Hematopoietic multipotent progenitor cell treated with erythropoietin and hydrocortisone succinate and interleukin-3 and kit ligand, for 6 days (in vitro differentiated cells): Measurements from ENCODE around the gene MYO18A.
"Not testable (repeated sequence)": the region's sequence is repeated elsewhere in the genome, so short reads cannot be mapped to it uniquely, and the experiment has no call there.

Source experiments
- DNase-seq: peaks from one replicate; pipeline ENCODE4 v3.0.0-alpha.2; 2015

MYO18A gene

GRCh38 chr17:29165261-29165660 lies 14.9 kb downstream of the MYO18A start:
- no peak for DNase-seq

GRCh38 chr17:29163563-29163962 lies 16.6 kb downstream of the MYO18A start:
- no peak for DNase-seq

DNA sequence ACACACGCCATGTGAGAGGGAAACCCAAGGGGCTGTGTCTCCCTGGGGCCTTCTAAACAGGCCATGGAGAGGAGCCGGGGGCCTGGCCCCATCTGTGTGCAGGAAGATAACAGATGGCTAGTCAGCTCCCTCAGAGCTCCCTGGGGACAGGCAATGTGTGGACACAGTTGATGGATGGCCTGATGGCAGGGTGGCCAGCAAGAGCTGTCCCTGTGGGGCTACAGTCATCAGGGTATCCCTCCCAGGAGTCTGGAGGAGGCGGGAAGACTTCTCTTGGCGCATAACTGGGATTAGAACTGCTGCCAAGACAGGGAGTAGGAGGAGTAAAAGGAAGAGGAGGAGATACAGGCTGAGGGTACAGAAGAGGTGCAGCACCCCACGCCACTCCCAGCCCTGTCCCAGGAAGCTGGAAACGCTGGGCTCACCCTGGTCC lies 17.3 kb downstream of the MYO18A start:
- DNase-seq, result peak; percentile 61

- DNase-seq, result no peak
Measured at GRCh38 chr17:29162082-29162908, 17.9 kb downstream of the MYO18A start.

- DNase-seq, result no peak
Measured at GRCh38 chr17:29160253-29160652, 19.9 kb downstream of the MYO18A start.

DNA sequence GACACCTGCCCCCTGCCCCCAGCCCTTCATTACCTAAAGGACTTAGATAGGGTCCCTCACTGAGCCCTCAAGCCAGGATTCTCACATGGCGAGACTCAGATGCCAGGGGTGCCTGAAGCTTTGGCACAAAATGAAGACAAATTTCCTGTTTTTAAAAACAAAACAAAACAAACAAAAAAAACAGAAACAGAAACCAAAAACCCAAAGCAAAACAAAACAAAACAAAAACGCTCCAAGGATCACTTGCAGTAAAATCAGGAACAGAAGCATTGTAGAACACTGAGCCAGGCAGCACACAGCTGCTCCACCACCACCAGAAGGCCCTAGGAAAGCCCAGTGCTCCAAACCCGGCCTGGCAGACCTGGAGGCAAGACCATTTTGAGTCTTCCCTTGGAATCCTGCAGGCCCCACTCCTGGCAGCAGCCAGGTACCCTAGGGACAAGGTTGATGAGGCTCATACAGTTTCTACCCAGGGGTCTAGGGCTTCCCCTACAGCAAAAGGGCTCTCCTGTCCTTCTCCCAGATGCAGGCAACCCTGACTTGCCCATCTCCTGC lies 20.8 kb downstream of the MYO18A start:
- DNase-seq, result no peak

DNA sequence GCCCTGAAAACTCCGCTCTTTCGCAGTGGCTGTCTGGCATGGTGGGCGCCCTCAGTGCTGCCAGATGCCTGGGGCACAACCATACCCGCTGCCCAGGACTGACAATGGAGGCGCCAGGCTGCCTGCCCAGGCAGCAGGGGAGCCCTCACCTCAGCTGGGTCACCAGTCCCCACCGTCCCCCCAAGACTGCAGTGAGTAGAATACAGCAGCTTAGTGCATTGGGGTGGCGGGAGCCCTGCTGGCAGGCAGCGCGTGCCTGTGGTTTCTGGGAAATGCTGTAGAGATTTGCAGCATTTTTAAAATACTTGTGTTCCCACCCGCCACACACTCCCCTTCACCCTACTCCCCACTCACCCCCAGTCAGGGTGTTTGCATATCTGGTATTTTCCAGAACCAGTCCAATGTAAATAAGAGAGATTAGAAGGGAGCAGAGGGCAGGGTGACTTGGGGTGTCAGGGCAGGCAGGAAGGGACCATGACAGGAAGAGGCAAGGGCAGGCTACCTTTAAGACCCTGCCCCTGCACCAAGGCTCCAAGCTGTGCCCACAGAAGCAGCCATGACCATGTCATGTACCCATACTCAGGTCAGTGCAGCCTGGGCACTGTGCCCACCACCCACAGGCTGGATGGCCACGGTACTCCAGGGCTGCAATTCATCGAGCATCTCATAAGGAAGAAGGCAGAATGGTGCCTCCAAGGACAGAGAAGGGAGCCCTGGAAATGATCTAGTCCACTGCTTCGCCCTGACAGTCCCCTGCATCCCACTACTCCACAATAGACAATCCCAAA lies 21.5 kb downstream of the MYO18A start:
- no peak for DNase-seq

GRCh38 chr17:29158096-29158487 lies 22.1 kb downstream of the MYO18A start:
- no peak for DNase-seq

GRCh38 chr17:29157310-29157709 lies 22.9 kb downstream of the MYO18A start:
- DNase-seq, result no peak

DNA sequence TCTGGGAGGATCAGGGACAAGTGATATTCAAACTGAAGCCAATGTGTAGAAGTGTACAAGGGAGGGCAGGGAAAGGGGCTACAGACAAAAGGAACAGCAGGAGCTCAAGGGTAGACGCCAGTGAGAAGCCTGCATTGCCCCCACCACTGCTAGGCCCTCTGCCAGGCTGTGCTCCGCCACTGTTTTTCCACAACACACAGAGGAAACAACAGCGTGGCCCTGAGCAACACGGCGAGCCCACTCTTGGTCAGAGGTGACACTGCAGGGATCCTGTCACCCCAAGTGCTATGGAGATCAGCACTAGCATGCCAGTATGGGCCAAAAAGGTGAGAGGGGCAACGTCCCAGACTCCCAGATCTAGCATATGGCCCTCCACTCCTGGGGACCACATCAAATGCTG lies 23.4 kb downstream of the MYO18A start:
- no peak for DNase-seq

DNA sequence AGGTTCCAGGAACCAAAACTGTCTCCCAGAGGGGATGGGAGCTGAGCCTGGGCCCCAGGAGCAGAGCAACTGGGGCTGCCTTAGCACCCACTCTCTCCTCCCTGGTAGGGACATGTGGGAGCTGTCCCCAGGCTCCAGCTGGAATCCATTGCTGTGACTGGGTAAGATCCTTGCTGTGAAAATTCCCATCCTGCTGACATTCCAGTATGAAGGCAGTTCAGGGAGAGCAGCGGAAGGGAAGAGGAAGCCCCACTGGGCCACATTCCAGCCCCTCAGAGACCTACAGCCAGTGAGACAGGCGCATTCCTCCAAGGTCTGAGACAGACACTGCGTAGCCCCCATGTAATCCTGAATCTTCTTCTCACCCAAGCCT lies 24.2 kb downstream of the MYO18A start:
- DNase-seq, result no peak

DNA sequence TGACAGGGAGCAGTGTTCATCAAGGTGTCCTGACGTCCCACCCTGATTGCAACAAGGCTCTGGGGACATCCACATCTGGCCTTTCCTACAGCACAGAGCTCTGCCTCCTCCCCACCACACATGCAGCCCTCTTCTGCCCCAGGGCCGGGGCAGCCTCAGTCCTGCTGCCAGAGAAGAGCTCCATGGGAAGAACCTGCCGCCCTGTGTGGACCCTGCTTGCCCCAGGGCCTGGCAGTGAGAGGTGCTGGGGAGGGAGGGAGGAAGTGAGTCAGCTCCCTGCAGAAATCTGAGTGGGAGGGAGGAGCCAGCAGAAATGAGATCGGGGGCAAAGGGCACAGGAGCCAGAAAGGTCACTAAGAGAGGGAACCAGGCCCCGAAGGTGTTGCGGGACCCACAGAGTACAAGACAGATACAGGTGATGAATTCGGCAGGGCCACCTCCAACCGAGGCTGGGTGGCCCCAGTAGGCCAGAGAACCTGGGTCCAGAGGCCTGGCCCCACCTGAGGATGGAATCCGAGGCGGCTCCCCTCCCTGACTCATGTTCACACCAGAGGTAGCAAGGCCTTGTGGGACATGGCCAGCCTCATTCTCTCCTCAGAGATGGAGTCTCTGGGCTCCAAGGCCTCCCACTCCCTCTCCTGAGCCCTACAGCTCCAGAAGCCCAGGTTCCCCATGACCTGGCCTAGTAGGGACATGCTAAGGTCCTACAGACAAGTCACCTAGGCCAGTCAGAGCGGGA lies 24.8 kb downstream of the MYO18A start:
- DNase-seq, result peak; percentile 48

- peak; percentile 35 for DNase-seq
Measured at GRCh38 chr17:29154516-29155226, 25.5 kb downstream of the MYO18A start.

DNA sequence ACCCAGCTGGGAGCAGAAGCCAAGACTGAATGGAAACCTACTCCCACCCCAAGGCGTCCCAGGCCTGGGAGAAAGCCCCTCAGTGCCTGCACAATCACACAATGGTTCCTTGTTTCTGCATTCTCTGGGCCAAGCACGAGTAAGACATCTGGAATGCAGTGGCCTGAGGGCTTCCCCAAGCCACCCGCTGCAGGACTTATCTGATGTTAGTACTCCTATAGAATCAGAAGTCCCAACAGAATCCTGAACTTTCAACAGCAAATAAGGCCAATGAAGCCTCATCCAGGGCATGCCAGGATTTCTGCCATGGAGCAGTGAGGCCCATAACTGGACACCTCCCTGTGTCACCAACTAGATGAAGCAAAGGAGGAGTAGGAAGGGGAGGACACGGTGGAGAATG lies 28.6 kb downstream of the MYO18A start:
- no peak for DNase-seq

GRCh38 chr17:29150161-29150560 lies 30.0 kb downstream of the MYO18A start:
- no peak for DNase-seq

DNA sequence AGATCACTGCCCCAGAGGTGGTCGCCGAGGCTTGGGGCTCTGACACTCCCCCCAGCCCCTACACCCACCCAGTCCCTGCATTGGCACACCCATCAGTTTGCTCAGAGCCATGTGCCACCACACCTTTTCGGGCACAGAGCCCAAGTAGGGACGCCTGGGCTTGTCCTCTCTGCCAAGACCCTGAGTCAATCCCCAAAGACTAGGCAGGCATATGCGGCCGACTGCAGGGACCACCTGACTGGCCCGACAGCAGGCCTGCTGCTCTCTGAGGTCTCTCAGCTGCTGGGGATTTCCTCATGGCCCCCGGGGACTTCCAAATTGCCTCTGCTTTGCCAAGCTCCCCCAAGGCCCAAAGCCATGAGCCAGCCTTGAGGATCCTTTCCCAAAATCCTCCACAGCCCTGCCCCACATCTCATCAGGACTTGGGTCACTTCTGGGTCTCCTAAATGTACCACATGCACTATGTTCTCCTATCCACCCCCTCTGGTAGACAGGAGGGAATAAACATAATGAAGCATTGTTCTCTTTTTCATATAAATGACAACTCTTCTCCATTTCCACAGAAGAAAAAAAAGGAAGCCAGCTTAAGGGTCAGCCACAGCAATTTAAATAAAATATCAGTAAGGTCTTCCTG lies 30.6 kb downstream of the MYO18A start:
- no peak for DNase-seq

DNA sequence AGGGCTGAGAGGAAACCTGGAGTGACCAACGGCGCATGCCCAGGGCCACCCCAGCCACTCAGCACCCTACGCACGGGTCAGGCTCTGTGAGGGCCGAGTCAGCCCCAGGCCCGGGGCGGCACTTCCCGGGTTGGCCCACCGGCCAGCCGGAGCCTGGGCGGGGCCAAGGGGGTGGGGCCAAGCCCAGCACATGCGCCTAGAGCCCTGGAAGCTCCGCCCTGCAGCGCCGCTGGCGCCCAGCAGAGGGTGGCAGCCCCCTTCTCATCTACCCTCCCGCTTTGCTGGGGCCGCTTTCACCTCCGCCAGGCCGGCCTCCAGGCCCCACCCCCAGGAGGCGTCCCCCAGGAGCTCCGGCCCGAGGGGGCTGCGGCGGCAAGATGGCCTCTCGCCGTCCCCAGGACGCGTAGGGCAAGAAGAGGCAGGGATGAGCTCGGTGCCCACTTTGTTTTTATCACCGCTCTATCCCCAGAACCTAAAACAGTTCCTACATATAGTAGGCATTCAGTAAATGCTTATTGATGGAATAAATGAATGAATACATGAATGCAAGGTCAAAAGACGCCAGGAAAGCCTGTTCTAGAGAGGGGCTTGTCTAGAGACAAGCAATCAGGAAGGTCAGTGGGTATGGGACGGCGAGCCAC lies 31.3 kb downstream of the MYO18A start:
- DNase-seq, result peak; percentile 96

- DNase-seq, result no peak
Measured at GRCh38 chr17:29148257-29148789, 31.9 kb downstream of the MYO18A start.

- DNase-seq, result no peak
Measured at GRCh38 chr17:29147682-29148081, 32.5 kb downstream of the MYO18A start.

DNA sequence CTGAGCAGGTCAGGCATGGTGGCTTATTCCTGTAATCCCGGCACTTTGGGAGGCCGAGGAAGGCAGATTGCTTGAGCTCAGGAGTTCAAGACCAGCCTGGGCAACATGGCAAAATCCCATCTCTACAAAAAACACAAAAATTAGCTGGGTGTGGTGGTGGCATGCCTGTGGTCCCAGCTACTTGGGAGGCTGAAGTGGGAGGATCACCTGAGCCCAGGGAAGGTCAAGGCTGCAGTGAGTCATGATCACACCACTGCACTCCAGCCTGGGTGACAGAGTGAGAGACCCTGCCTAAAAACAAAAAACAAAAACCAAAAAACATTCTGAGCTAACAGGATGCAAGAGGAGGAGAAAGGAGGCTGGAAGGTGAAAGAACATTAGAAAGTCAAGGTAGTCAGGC lies 33.0 kb downstream of the MYO18A start:
- DNase-seq, result not testable (repeated sequence)

GRCh38 chr17:29146369-29146972 lies 33.7 kb downstream of the MYO18A start:
- no peak for DNase-seq
